ENCODE results near the gene AXIN2.

- TF ChIP-seq CTCF (IDR thresholded peaks at IDR 0.05; ENCODE audit: borderline replicate concordance, extremely low read depth, low read length, poor library complexity, severe bottlenecking) (no peak), EZH2 (IDR thresholded peaks at IDR 0.05; ENCODE audit: borderline replicate concordance, low read depth, low read length, severe bottlenecking) (no peak)
Measured at GRCh38 chr17:65545705-65546523, 15.5 kb downstream of the AXIN2 start.
